ENCODE results near the gene DLX3. TPM values are rescaled to one million over a fixed set of nuclear protein-coding genes. Genes with fewer than 3 reads are reported as not detected.
"Not testable (repeated sequence)": the region's sequence is repeated elsewhere in the genome, so short reads cannot be mapped to it uniquely, and the experiment has no call there.

The DLX3 gene
- total RNA-seq, result not detected in 2 replicates

DNA sequence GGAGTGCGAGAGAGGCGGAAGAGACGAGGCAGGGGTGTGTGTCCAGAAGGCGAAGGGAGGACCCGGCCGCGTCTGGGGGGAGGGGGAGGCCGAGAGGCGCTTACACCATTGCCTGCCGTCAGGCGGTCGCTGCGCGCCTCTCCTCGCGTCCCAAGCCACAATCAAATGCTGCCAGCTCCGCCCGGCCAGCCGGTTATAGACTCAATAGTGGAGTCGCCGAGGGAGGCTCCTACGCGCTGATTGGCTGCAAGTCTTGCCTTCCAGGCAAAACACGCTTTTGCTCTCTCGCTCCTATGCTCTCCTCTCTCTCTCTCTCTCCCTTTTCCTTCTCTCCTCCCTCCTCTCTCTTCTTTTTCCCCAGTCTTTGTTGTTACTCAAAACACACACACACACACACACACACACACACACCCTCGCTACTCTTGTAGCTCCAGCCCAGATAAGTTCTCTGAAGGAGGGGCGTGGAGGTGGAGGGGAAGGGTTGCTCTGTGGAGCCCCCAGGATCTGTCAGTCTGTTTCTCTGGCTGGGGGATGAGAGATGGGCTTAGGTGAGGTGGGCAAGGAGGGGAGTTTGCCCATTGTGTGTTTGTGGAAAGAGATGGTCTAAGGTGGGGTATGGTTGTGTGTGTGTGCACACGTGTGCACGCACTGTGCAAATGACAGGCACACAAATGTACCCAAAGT is at the start of gene DLX3:
TSS of gene DLX3 (minus strand) at position 170 of the 684 bp plus-strand sequence. CDS start 226 bp downstream, outside the sequence.
- DNase-seq (ENCODE audit: low read depth), result peak; percentile 74
- TF ChIP-seq, protein P1, sequence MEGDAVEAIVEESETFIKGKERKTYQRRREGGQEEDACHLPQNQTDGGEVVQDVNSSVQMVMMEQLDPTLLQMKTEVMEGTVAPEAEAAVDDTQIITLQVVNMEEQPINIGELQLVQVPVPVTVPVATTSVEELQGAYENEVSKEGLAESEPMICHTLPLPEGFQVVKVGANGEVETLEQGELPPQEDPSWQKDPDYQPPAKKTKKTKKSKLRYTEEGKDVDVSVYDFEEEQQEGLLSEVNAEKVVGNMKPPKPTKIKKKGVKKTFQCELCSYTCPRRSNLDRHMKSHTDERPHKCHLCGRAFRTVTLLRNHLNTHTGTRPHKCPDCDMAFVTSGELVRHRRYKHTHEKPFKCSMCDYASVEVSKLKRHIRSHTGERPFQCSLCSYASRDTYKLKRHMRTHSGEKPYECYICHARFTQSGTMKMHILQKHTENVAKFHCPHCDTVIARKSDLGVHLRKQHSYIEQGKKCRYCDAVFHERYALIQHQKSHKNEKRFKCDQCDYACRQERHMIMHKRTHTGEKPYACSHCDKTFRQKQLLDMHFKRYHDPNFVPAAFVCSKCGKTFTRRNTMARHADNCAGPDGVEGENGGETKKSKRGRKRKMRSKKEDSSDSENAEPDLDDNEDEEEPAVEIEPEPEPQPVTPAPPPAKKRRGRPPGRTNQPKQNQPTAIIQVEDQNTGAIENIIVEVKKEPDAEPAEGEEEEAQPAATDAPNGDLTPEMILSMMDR (IDR thresholded peaks at IDR 0.05; ENCODE audit: insufficient read depth, low read depth, low read length), result no peak
- peak within 1 kb of the TSS; percentile 7 for H3K4me3 ChIP-seq (ENCODE audit: low read depth, low read length)

DNA sequence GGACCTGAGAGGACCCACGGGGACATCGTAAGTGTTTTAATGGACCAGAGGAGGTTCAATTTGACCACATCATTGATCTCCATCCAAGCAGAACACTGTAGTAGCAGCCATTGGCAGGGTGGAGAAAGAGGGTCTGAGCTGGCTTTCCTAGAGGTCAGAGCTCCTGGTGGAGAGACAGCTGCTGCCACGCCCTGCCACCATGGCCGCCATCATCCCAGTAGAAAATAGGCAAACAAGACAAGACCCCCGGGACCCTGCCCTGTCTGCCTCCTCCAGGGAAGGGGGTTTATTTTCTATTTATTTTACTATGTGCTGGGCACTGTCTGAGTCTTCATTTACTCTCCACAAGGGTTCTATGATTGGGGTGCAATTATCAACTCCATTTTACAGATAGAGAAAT is 49.5 kb upstream of the DLX3 start:
- TF ChIP-seq, protein P1 (IDR thresholded peaks at IDR 0.05; ENCODE audit: insufficient read depth, low read depth, low read length), result no peak
- DNase-seq (ENCODE audit: low read depth), result no peak
- no peak overlapping the region for H3K4me3 ChIP-seq (ENCODE audit: low read depth, low read length)

DNA sequence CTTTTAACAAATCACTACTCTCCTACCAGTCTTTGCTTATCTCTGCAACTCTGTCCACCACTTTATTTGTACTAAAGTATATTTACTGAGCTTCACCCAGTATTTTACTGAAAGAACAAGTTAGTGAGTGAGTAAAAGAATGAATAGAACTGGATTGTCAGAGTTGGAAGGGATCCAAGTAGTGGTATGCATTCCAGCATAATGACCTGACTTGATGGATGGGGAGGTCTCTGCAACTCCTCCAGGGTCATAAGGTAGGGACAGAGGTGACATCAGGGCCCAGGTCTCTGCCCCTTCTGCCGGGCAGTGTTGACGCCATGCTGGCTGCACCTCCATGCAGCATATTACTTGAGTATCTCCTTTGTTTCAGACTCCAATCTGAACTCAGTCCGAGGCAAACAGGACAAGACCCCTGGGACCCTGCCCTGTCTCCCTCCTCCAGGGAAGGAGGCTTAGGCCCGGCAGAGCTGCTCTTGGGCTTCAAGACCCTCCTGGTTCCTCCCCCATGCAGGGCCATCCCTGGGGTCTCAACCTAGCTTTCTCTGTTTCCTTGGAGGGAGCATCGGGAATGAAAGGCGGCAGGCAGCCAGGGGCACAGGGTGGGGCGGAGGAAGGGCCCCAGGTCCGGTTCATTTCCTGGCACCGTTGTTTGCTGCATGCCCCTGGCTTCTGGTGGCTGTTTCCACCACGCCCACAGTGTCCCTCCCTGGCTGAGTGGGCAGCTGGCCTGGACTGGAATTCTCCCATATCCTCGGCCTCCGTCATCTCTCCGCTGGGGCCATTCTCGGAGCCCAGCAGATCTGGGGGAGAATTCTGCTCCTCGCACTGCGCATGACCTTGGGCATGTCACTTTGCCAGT is 48.5 kb upstream of the DLX3 start:
- no peak for DNase-seq (ENCODE audit: low read depth)
- no peak overlapping the region for H3K4me3 ChIP-seq (ENCODE audit: low read depth, low read length)
- TF ChIP-seq, protein P1 (IDR thresholded peaks at IDR 0.05; ENCODE audit: insufficient read depth, low read depth, low read length), result no peak

DNA sequence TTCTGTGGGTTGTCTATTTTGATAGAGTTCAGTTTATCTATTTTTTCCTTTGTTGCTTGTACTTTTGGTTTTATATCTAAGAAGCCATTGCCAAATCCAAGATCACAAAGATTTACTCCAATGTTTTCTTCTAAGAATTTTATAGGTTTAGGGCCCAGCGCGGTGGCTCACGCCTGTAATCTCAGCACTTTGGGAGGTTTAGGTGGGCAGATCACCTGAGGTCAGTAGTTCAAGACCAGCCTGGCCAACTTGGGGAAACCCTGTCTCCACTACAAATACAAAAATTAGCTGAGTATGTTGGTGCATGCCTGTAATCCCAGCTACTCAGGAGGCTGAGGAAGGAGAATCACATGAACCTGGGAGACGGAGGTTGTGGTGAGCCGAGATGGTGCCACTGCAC is 47.2 kb upstream of the DLX3 start:
- no peak overlapping the region for H3K4me3 ChIP-seq (ENCODE audit: low read depth, low read length)
- TF ChIP-seq, protein P1 (IDR thresholded peaks at IDR 0.05; ENCODE audit: insufficient read depth, low read depth, low read length), result no peak
- no peak for DNase-seq (ENCODE audit: low read depth)

DNA sequence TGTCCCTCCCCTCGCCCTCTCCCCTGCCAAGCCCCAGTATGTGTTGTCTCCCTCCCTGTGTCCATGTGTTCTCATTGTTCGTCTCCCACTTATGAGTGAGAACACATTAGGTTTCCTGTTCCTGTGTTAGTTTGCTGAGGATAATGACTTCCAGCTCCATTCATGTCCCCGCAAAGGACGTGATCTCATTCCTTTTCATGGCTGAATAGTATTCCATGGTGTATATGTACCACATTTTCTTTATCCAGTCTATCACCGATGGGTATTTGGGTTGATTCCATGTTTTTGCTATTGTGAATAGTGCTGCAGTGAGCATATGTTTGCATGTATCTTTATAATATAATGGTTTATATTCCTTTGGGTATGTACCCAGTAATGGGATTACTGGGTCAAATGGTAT is 45.5 kb upstream of the DLX3 start:
- not testable (repeated sequence) for H3K4me3 ChIP-seq (ENCODE audit: low read depth, low read length); DNase-seq (ENCODE audit: low read depth)

DNA sequence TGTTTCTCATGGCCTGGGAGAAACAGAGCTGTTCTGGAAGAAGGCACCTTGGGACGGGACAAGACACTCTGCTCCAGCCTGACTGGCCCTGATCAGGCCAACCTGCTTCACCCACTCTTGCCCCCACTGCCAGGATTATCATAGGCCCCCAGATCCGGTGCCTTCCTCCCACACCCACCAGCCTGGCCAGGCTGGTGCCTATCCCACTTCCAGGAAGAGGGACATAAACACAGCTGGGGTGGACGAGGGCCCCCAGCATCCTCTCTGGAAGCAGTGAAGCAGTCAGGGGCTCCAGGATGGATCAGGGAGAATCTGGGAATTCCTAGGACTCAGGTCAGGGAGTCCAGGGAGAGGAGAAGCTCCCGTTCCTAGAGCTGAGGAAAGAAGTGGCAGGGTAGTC is 44.0 kb upstream of the DLX3 start:
- TF ChIP-seq, protein P1 (IDR thresholded peaks at IDR 0.05; ENCODE audit: insufficient read depth, low read depth, low read length), result no peak
- no peak overlapping the region for H3K4me3 ChIP-seq (ENCODE audit: low read depth, low read length)
- no peak for DNase-seq (ENCODE audit: low read depth)

DNA sequence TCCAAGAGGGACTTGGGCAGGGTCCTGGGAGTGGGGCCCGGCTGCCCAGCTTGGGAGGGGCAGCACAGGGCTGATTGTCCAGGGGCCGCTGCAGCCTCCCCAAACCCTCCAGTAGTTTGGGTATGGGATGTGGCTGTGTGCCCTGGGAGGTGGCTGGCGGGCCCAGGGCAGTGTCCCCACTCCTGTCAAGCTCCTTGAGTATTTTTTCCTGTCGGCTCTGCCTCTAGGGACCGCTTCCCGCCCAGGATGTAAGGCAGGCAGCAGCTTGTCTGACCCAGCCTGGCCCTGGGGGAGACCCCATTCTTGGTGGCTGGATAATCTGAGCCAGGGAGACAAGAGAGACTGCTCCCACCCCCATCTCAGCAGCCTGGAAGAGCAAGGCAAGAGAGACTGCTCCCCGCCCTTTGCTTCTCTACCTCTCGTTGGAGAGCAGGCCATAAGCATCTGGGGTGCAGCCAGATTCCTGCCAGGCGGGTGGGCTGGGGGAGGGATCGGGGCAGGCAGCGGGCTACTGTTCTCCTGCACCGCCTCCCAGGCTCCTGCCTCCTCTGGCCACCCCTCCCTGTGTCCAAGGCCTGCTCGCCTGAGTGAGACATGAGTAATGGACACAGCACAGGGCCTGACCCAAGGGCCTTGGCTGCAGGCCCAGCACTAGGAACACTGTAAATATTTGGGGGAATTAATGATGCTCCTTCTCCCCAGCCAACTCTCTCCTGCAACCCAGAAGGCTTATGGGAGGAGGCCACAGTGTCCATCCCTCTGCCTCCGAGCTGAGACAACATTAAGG is 42.5 kb upstream of the DLX3 start:
- peak; percentile 84 for DNase-seq (ENCODE audit: low read depth)
- H3K4me3 ChIP-seq (ENCODE audit: low read depth, low read length), result no peak overlapping the region
- TF ChIP-seq, protein P1 (IDR thresholded peaks at IDR 0.05; ENCODE audit: insufficient read depth, low read depth, low read length), result no peak

All from fibroblast of villous mesenchyme (primary cell).